Suppressor macrophage treated with lipopolysaccharide for 1 hour (primary cell): ENCODE results near the gene DNAH7.
"Not testable (repeated sequence)": the region's sequence is repeated elsewhere in the genome, so short reads cannot be mapped to it uniquely, and the experiment has no call there.

Source experiments
- DNase-seq, 3 donors: peaks; one replicate each; pipeline ENCODE4 v3.0.0-alpha.2; 2020 to 2022

Gene DNAH7

GRCh38 chr2:196068271-196069209, at the start of gene DNAH7:
Gene DNAH7, minus strand, starts transcription at chr2:196068837. Its CDS starts 126 bp downstream, at chr2:196068711.
- DNase-seq: peak; percentile 89 to 91 (median 89)

- no peak for DNase-seq
Measured at GRCh38 chr2:196117214-196117705, 48.6 kb upstream of the DNAH7 start.

- DNase-seq: no peak
Measured at GRCh38 chr2:196113061-196113974, 44.7 kb upstream of the DNAH7 start.

GRCh38 chr2:196112418-196113034, 43.9 kb upstream of the DNAH7 start:
- no peak for DNase-seq

GRCh38 chr2:196108604-196109003, 40.0 kb upstream of the DNAH7 start:
- DNase-seq: no peak

- peak; percentile 20 to 61 (median 56) for DNase-seq
Measured at GRCh38 chr2:196105951-196106350, 37.3 kb upstream of the DNAH7 start.

GRCh38 chr2:196104066-196104465, 35.4 kb upstream of the DNAH7 start:
- DNase-seq: no peak

GRCh38 chr2:196103626-196104025, 35.0 kb upstream of the DNAH7 start:
- DNase-seq: no peak

GRCh38 chr2:196101325-196101991, 32.8 kb upstream of the DNAH7 start:
- DNase-seq: peak; percentile 39 to 65 (median 49)

- peak in 1 of 3 donors; percentile 36 for DNase-seq
Measured at GRCh38 chr2:196099916-196100315, 31.3 kb upstream of the DNAH7 start.

GRCh38 chr2:196097864-196098660, 29.4 kb upstream of the DNAH7 start:
- DNase-seq: no peak

- DNase-seq: no peak
Measured at GRCh38 chr2:196096982-196097745, 28.5 kb upstream of the DNAH7 start.

- DNase-seq: no peak
Measured at GRCh38 chr2:196096264-196096663, 27.6 kb upstream of the DNAH7 start.

GRCh38 chr2:196089448-196089847, 20.8 kb upstream of the DNAH7 start:
- not testable (repeated sequence) for DNase-seq

- DNase-seq: peak in 1 of 3 donors; percentile 16
Measured at GRCh38 chr2:196088203-196088602, 19.6 kb upstream of the DNAH7 start.

GRCh38 chr2:196086517-196087368, 18.1 kb upstream of the DNAH7 start:
- DNase-seq: peak in 1 of 3 donors; percentile 11

GRCh38 chr2:196083601-196084000, 15.0 kb upstream of the DNAH7 start:
- peak in 1 of 3 donors; percentile 2 for DNase-seq

- no peak for DNase-seq
Measured at GRCh38 chr2:196080526-196080925, 11.9 kb upstream of the DNAH7 start.

GRCh38 chr2:196079052-196079451, 10.4 kb upstream of the DNAH7 start:
- DNase-seq: no peak
